Cortex of kidney (tissue), 1 donor: ENCODE data around the gene RNASE11.
"Not testable (repeated sequence)": the region's sequence is repeated elsewhere in the genome, so short reads cannot be mapped to it uniquely, and the experiment has no call there.

Experiments
- DNase-seq: peaks from one replicate; lab custom pipeline; 2025; lab: John Stamatoyannopoulos, UW

The RNASE11 gene

GRCh38 chr14:20587489-20588154 is at the start of gene RNASE11:
TSS of gene RNASE11 (minus strand) at chr14:20588001.
- DNase-seq, result no peak

- DNase-seq, result no peak
Observed at GRCh38 chr14:20632831-20633691, 45.3 kb upstream of the RNASE11 start.

- no peak for DNase-seq
Observed at GRCh38 chr14:20632448-20632830, 44.6 kb upstream of the RNASE11 start.

GRCh38 chr14:20631880-20632389 is 44.1 kb upstream of the RNASE11 start:
- no peak for DNase-seq

- no peak for DNase-seq
Observed at GRCh38 chr14:20631023-20631879, 43.5 kb upstream of the RNASE11 start.

GRCh38 chr14:20630340-20631022 is 42.7 kb upstream of the RNASE11 start:
- no peak for DNase-seq

GRCh38 chr14:20628063-20628854 is 40.5 kb upstream of the RNASE11 start:
- no peak for DNase-seq

- no peak for DNase-seq
Observed at GRCh38 chr14:20627346-20628027, 39.7 kb upstream of the RNASE11 start.

- no peak for DNase-seq
Observed at GRCh38 chr14:20626274-20626673, 38.5 kb upstream of the RNASE11 start.

- DNase-seq, result no peak
Observed at GRCh38 chr14:20624495-20625070, 36.8 kb upstream of the RNASE11 start.

GRCh38 chr14:20623798-20624197 is 36.0 kb upstream of the RNASE11 start:
- DNase-seq, result no peak

- no peak for DNase-seq
Observed at GRCh38 chr14:20622816-20623291, 35.1 kb upstream of the RNASE11 start.

- DNase-seq, result no peak
Observed at GRCh38 chr14:20620798-20621478, 33.1 kb upstream of the RNASE11 start.

- DNase-seq, result not testable (repeated sequence)
Observed at GRCh38 chr14:20619688-20620087, 31.9 kb upstream of the RNASE11 start.

GRCh38 chr14:20618271-20618749 is 30.5 kb upstream of the RNASE11 start:
- DNase-seq, result no peak

- DNase-seq, result no peak
Observed at GRCh38 chr14:20617138-20618003, 29.6 kb upstream of the RNASE11 start.

- no peak for DNase-seq
Observed at GRCh38 chr14:20615996-20616395, 28.2 kb upstream of the RNASE11 start.
